Hepatocyte (in vitro differentiated cells): ENCODE results near the gene BMP7.

Experiments used
- CTCF ChIP-seq: fragments of 200-600 bp; sonication (generic); IDR thresholded peaks from 2 replicates; pipeline ENCODE4 v1.5.1; 2016; ENCODE audit warnings: antibody characterized with exemption, mild to moderate bottlenecking; ENCODE audit not compliant: poor library complexity
- EZH2 ChIP-seq: fragments of 200-600 bp; sonication (generic); IDR thresholded peaks from 2 replicates; pipeline ENCODE4 v1.6.1; 2016; ENCODE audit warnings: antibody characterized with exemption, mild to moderate bottlenecking, borderline replicate concordance
- EZH2phosphoT487 ChIP-seq: fragments of 200-600 bp; sonication (generic); IDR thresholded peaks from one replicate; pipeline ENCODE4 v1.6.1; 2018; ENCODE audit warnings: antibody characterized with exemption, mild to moderate bottlenecking, low read depth, moderate library complexity; ENCODE audit not compliant: unreplicated experiment, severe bottlenecking

GRCh38 chr20:57215826-57216471 lies 50.5 kb downstream of the BMP7 start:
- no peak for TF ChIP-seq EZH2
- no peak for TF ChIP-seq CTCF
- TF ChIP-seq EZH2phosphoT487: no peak
